KMS-11 (cell line): ENCODE results near the gene SLC7A4.

Experiments used
- H2AFZ ChIP-seq: fragments of 200-600 bp; sonication (generic); 2 replicates; pipeline ENCODE4 v1.6.1; 2016; ENCODE audit warnings: antibody characterized with exemption, mixed run types, low read depth
- H3K27ac ChIP-seq: fragments of 200-600 bp; sonication (generic); 2 replicates; pipeline ENCODE4 v1.6.1; 2016; ENCODE audit warnings: mild to moderate bottlenecking, mixed run types
- H3K27me3 ChIP-seq: fragments of 200-600 bp; sonication (generic); 2 replicates; pipeline ENCODE4 v1.6.1; 2017; ENCODE audit warnings: mild to moderate bottlenecking, low read depth, mixed run types, moderate library complexity; ENCODE audit not compliant: insufficient read depth
- H3K36me3 ChIP-seq: fragments of 200-600 bp; sonication (generic); 2 replicates; pipeline ENCODE4 v1.6.1; 2017; ENCODE audit warnings: mild to moderate bottlenecking, mixed run types; ENCODE audit not compliant: insufficient read depth
- H3K4me1 ChIP-seq: fragments of 200-600 bp; sonication (generic); 2 replicates; pipeline ENCODE4 v1.6.1; 2016; ENCODE audit warnings: mild to moderate bottlenecking, low read depth, mixed run types; ENCODE audit not compliant: poor library complexity, severe bottlenecking
- H3K4me2 ChIP-seq: fragments of 200-600 bp; sonication (generic); 2 replicates; pipeline ENCODE4 v1.7.0; 2016; ENCODE audit warnings: mild to moderate bottlenecking, mixed run types
- H3K4me3 ChIP-seq: fragments of 200-600 bp; sonication (generic); IDR thresholded peaks from 2 replicates; pipeline ENCODE4 v1.6.1; 2017; ENCODE audit warnings: low read depth, low read length, mixed read lengths; ENCODE audit not compliant: insufficient read depth
- H3K79me2 ChIP-seq: fragments of 200-600 bp; sonication (generic); 2 replicates; pipeline ENCODE4 v1.6.1; 2016; ENCODE audit warnings: low read depth, mixed run types; ENCODE audit not compliant: insufficient read depth
- H3K9ac ChIP-seq: fragments of 200-600 bp; sonication (generic); 2 replicates; pipeline ENCODE4 v1.6.1; 2016; ENCODE audit warnings: mild to moderate bottlenecking, mixed run types
- H4K20me1 ChIP-seq: fragments of 200-600 bp; sonication (generic); 2 replicates; pipeline ENCODE4 v1.6.1; 2016; ENCODE audit warnings: mild to moderate bottlenecking, mixed run types; ENCODE audit not compliant: insufficient read depth
- TF ChIP-seq, protein P1 (sequence below): fragments of 200-600 bp; sonication (generic); conservative IDR thresholded peaks from 2 replicates; pipeline ENCODE4 v1.6.1; 2017; ENCODE audit warnings: low read depth, mild to moderate bottlenecking, antibody characterized with exemption, low read length, moderate library complexity, mixed read lengths

Gene SLC7A4

DNA sequence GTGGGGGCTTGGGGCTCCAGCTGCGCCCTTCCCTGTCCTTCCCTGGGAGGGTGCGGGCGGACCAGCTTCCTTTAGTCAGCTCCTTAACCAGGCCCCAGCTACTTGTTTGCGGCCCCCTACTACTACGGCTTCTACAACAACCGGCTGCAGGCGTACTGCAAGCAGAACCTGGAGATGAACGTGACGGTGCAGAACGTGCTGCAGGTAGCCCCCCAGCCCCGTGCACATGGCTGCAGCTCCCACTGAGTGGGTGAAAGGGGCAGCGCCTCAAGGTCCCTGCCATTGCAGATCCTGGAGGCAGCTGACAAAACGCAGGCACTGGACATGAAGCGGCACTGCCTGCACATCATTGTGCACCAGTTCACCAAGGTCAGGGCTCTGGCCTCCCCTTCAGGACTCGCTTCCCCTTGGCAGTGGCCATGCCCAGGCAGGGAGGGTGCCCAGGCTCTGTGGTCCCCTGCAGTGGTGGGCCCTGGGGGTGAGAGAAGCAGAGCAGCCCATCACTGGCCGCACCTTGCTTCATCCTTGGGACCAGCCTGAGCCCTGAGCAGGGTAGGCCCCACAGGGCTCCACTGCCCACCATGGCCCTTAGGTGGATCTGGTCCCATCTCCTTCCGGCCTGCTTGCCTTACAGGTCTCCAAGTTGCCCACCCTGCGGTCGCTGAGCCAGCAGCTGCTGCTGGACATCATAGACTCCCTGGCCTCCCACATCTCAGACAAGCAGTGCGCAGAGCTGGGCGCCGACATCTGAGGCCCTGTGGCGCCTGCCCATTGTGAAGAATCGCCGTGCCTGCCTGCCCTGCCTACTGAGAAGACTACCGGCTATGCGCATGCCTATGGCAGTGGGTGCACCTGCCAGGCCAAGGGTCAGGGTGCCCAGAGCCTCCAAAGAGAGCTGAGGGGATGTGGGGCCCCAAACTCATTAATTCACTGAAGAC, 35.5 kb downstream of the SLC7A4 start:
- Histone ChIP-seq H2AFZ (no peak overlapping the region), H4K20me1 (no peaks in the 10 kb centered on the region), H3K27ac (no peak overlapping the region), H3K4me3 (no peak overlapping the region), H3K4me1 (peaks cover 8% of the 10 kb centered on the region), H3K27me3 (no peaks in the 10 kb centered on the region), H3K9ac (no peak overlapping the region), H3K79me2 (peaks cover 17% of the 10 kb centered on the region; the same call in 1 of the 2 replicates), H3K36me3 (no peaks in the 10 kb centered on the region), H3K4me2 (no peak overlapping the region)
- TF ChIP-seq, protein P1, sequence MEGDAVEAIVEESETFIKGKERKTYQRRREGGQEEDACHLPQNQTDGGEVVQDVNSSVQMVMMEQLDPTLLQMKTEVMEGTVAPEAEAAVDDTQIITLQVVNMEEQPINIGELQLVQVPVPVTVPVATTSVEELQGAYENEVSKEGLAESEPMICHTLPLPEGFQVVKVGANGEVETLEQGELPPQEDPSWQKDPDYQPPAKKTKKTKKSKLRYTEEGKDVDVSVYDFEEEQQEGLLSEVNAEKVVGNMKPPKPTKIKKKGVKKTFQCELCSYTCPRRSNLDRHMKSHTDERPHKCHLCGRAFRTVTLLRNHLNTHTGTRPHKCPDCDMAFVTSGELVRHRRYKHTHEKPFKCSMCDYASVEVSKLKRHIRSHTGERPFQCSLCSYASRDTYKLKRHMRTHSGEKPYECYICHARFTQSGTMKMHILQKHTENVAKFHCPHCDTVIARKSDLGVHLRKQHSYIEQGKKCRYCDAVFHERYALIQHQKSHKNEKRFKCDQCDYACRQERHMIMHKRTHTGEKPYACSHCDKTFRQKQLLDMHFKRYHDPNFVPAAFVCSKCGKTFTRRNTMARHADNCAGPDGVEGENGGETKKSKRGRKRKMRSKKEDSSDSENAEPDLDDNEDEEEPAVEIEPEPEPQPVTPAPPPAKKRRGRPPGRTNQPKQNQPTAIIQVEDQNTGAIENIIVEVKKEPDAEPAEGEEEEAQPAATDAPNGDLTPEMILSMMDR, result no peak

DNA sequence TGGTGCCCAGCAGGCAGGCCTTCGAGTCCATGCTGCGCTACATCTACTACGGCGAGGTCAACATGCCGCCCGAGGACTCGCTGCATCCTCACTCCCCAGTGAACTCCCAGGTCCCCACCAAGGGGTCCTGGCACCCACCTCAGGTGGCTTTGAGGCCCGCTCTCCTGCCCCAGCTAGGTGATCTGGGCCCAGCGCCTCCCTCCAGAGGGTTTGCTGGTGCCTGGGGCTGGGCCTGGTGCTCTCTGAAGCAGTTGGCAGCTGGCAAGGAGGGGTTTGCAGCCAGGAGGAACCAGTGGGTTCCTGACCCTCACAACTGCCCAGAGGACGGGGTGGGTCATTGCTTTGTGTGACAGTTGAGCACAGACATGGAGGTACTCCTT, 36.3 kb downstream of the SLC7A4 start:
- Histone ChIP-seq H3K79me2 (peaks cover 16% of the 10 kb centered on the region; the same call in 1 of the 2 replicates), H3K4me1 (peaks cover 8% of the 10 kb centered on the region), H2AFZ (no peak overlapping the region), H3K4me2 (no peak overlapping the region), H4K20me1 (no peaks in the 10 kb centered on the region), H3K4me3 (no peak overlapping the region), H3K27me3 (no peaks in the 10 kb centered on the region), H3K27ac (no peak overlapping the region), H3K36me3 (no peaks in the 10 kb centered on the region), H3K9ac (no peak overlapping the region)
- TF ChIP-seq, protein P1, result no peak

DNA sequence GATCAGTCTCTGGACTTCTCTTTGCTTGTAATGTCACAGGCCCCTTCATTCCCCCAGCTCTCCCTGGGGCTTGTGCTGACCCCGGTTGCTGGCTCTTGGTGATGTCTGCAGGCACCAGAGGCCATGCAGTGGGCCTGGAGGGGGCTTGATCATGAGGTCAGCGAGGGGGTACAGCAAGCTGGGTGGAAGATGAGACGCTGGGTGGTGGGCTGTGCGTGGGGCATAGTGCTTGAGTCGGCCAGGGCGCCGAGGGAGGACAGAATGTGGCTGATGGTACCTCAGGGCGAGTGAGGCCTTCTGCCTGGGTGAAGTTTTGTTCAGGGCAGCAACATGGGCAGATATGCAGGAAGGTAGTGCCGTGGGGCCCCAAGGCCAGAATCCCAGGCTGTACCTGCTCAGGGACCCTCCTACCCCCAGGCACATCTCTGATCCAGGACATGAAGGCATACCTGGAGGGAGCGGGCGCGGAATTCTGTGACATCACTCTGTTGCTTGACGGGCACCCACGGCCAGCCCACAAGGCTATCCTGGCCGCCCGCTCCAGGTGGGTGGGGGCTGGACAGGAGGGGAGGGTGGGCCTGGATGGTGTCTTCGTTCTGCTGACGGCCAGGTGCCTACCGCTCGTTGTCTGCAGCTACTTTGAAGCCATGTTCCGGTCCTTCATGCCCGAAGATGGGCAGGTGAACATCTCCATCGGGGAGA, 36.9 kb downstream of the SLC7A4 start:
- H3K79me2 ChIP-seq, result peaks cover 11% of the 10 kb centered on the region; the same call in 1 of the 2 replicates
- H2AFZ ChIP-seq, result no peak overlapping the region
- H3K4me2 ChIP-seq, result no peak overlapping the region
- no peak overlapping the region for H3K27ac ChIP-seq
- no peaks in the 10 kb centered on the region for H3K27me3 ChIP-seq
- no peak overlapping the region for H3K4me3 ChIP-seq
- H3K9ac ChIP-seq, result no peak overlapping the region
- no peaks in the 10 kb centered on the region for H3K36me3 ChIP-seq
- H3K4me1 ChIP-seq, result peaks cover 6% of the 10 kb centered on the region
- no peaks in the 10 kb centered on the region for H4K20me1 ChIP-seq
- TF ChIP-seq, protein P1, result no peak

DNA sequence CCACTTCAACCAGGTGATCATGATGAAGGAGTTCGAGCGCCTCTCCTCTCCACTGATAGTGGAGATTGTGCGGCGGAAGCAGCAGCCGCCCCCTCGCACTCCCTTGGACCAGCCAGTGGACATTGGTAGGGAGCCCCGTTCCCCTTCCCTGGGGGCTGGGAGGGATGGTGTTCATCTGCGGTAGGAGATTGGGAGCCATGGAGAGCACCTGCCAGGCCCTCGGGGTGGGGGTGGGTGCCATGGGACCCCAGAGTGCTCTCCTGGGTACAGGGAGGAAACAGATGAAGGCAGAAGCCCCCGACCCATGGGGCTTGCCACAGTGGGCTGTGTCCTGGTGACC, 37.5 kb downstream of the SLC7A4 start:
- H3K4me3 ChIP-seq, result no peak overlapping the region
- no peaks in the 10 kb centered on the region for H4K20me1 ChIP-seq
- no peak overlapping the region for H2AFZ ChIP-seq
- no peaks in the 10 kb centered on the region for H3K36me3 ChIP-seq
- H3K4me2 ChIP-seq, result no peak overlapping the region
- H3K9ac ChIP-seq, result no peak overlapping the region
- H3K27me3 ChIP-seq, result no peaks in the 10 kb centered on the region
- no peak overlapping the region for H3K27ac ChIP-seq
- TF ChIP-seq, protein P1, result no peak
- H3K79me2 ChIP-seq, result peaks cover 5% of the 10 kb centered on the region; the same call in 1 of the 2 replicates
- peaks cover under 1% of the 10 kb centered on the region for H3K4me1 ChIP-seq
